HEK293 (cell line): ENCODE results near the gene STK36.

Experiments used
- CTCF ChIA-PET: fragments of 350-600 bp; formaldehyde crosslinking; extraction: SDS; loops from one replicate; lab custom pipeline; 2021; ENCODE audit warnings: antibody characterized with exemption; lab: Yijun Ruan, JAX
- POLR2A ChIA-PET: fragments of 300-600 bp; formaldehyde crosslinking; extraction: SDS; loops from one replicate; lab custom pipeline; 2020; ENCODE audit warnings: antibody characterized with exemption, inconsistent platforms; lab: Yijun Ruan, JAX
- H3K27ac ChIP-seq: fragments of 200-500 bp; sonication (Bioruptor generic); 2 replicates; pipeline ENCODE4 v1.5.1; 2014; ENCODE audit warnings: low read depth, low read length, control low read depth, inconsistent platforms; ENCODE audit errors: extremely low read depth
- H3K36me3 ChIP-seq, 2 experiments: fragments of 200-500 bp in 1 of 2; sonication (Bioruptor generic) in 1 of 2; 1 replicate in 1 of 2; 2 replicates in 1 of 2; pipeline ENCODE4 v1.5.1; 2014 to 2017; ENCODE audit warnings: inconsistent platforms in 2 of 2, low read length in 2 of 2; ENCODE audit not compliant: control insufficient read depth in 2 of 2, insufficient read depth in 1 of 2
- H3K4me1 ChIP-seq: fragments of 200-500 bp; sonication (Bioruptor generic); 2 replicates; pipeline ENCODE4 v1.5.1; 2014; ENCODE audit warnings: mild to moderate bottlenecking, low read length, inconsistent platforms; ENCODE audit not compliant: control insufficient read depth, insufficient read depth
- H3K4me3 ChIP-seq: 2 replicates; pipeline ENCODE4 v1.5.1; 2011; ENCODE audit warnings: low read depth, mild to moderate bottlenecking, control low read depth, low read length, moderate library complexity
- H3K9me3 ChIP-seq: fragments of 200-500 bp; sonication (Bioruptor generic); 2 replicates; pipeline ENCODE4 v1.5.1; 2014; ENCODE audit warnings: low read depth, low read length, inconsistent platforms; ENCODE audit not compliant: control insufficient read depth, insufficient read depth
- EGR2 ChIP-seq: fragments of 450-650 bp; formaldehyde crosslinking; IDR thresholded peaks from 2 replicates; pipeline ENCODE4 v1.5.1; 2016; ENCODE audit warnings: low read depth, missing biosample characterization, missing genetic modification characterization
- HOXD13 ChIP-seq: sonication (generic); formaldehyde crosslinking; IDR thresholded peaks from 2 replicates; pipeline ENCODE4 v1.8.0; 2022; ENCODE audit warnings: missing genetic modification reagents, borderline replicate concordance
- KLF1 ChIP-seq: fragments of 450-650 bp; formaldehyde crosslinking; IDR thresholded peaks from 2 replicates; pipeline ENCODE4 v1.5.1; 2016; ENCODE audit warnings: missing biosample characterization, missing genetic modification characterization
- KLF16 ChIP-seq: fragments of 450-650 bp; formaldehyde crosslinking; IDR thresholded peaks from 2 replicates; pipeline ENCODE4 v1.5.1; 2017; ENCODE audit warnings: missing biosample characterization, missing genetic modification characterization
- KLF8 ChIP-seq: fragments of 450-650 bp; formaldehyde crosslinking; IDR thresholded peaks from 2 replicates; pipeline ENCODE4 v1.5.1; 2016; ENCODE audit warnings: missing biosample characterization, missing genetic modification characterization
- PATZ1 ChIP-seq: fragments of 450-650 bp; formaldehyde crosslinking; IDR thresholded peaks from 2 replicates; pipeline ENCODE4 v1.5.1; 2016; ENCODE audit warnings: missing biosample characterization, missing genetic modification characterization
- PRDM10 ChIP-seq: fragments of 450-650 bp; formaldehyde crosslinking; IDR thresholded peaks from 2 replicates; pipeline ENCODE4 v1.5.1; 2016; ENCODE audit warnings: missing biosample characterization, missing genetic modification characterization
- SALL2 ChIP-seq: fragments of 450-650 bp; formaldehyde crosslinking; IDR thresholded peaks from 2 replicates; pipeline ENCODE4 v1.5.0; 2017; ENCODE audit warnings: missing biosample characterization, mild to moderate bottlenecking, missing genetic modification characterization, borderline replicate concordance
- YY2 ChIP-seq: fragments of 450-650 bp; formaldehyde crosslinking; IDR thresholded peaks from 2 replicates; pipeline ENCODE4 v1.5.1; 2016; ENCODE audit warnings: missing biosample characterization, missing genetic modification characterization
- ZEB2 ChIP-seq: fragments of 450-650 bp; formaldehyde crosslinking; IDR thresholded peaks from 2 replicates; pipeline ENCODE4 v1.5.1; 2016; ENCODE audit warnings: missing biosample characterization, missing genetic modification characterization
- ZFP3 ChIP-seq: fragments of 450-650 bp; formaldehyde crosslinking; IDR thresholded peaks from 2 replicates; pipeline ENCODE4 v1.5.1; 2016; ENCODE audit warnings: low read depth, missing biosample characterization, missing genetic modification characterization
- ZNF211 ChIP-seq: fragments of 450-650 bp; formaldehyde crosslinking; IDR thresholded peaks from 2 replicates; pipeline ENCODE4 v1.5.1; 2016; ENCODE audit warnings: low read depth, missing biosample characterization, missing genetic modification characterization
- ZNF24 ChIP-seq: fragments of 450-650 bp; formaldehyde crosslinking; IDR thresholded peaks from 2 replicates; pipeline ENCODE4 v1.5.1; 2016; ENCODE audit warnings: missing biosample characterization, missing genetic modification characterization
- ZNF335 ChIP-seq: fragments of 450-650 bp; formaldehyde crosslinking; conservative IDR thresholded peaks from 2 replicates; pipeline ENCODE4 v1.5.1; 2016; ENCODE audit warnings: missing biosample characterization, missing genetic modification characterization
- ZNF341 ChIP-seq: fragments of 450-650 bp; formaldehyde crosslinking; IDR thresholded peaks from 2 replicates; pipeline ENCODE4; 2016; ENCODE audit warnings: low read depth, missing biosample characterization, missing genetic modification characterization
- ZNF391 ChIP-seq: fragments of 450-650 bp; formaldehyde crosslinking; IDR thresholded peaks from 2 replicates; pipeline ENCODE4 v1.5.1; 2016; ENCODE audit warnings: low read depth, missing biosample characterization, missing genetic modification characterization, borderline replicate concordance
- ZNF449 ChIP-seq: fragments of 450-650 bp; formaldehyde crosslinking; IDR thresholded peaks from 2 replicates; pipeline ENCODE4 v1.5.1; 2017; ENCODE audit warnings: missing biosample characterization, mild to moderate bottlenecking, missing genetic modification characterization, moderate library complexity
- ZNF501 ChIP-seq: fragments of 450-650 bp; formaldehyde crosslinking; IDR thresholded peaks from 2 replicates; pipeline ENCODE4 v1.5.1; 2016; ENCODE audit warnings: missing biosample characterization, missing genetic modification characterization
- ZNF561 ChIP-seq: fragments of 450-650 bp; IDR thresholded peaks from 2 replicates; pipeline ENCODE4 v1.5.1; 2018; ENCODE audit warnings: missing biosample characterization, missing genetic modification characterization, borderline replicate concordance
- ZNF629 ChIP-seq: fragments of 450-650 bp; formaldehyde crosslinking; IDR thresholded peaks from 2 replicates; pipeline ENCODE4 v1.5.1; 2017; ENCODE audit warnings: missing biosample characterization, missing genetic modification characterization
- ZNF830 ChIP-seq: fragments of 450-650 bp; IDR thresholded peaks from 2 replicates; pipeline ENCODE4 v1.5.0; 2018; ENCODE audit warnings: missing biosample characterization, missing genetic modification characterization, low read depth, mild to moderate bottlenecking, moderate library complexity
- ZXDB ChIP-seq: fragments of 450-650 bp; formaldehyde crosslinking; IDR thresholded peaks from 2 replicates; pipeline ENCODE4 v1.5.1; 2016; ENCODE audit warnings: missing biosample characterization, missing genetic modification characterization
- TF ChIP-seq, protein P1 (sequence below): fragments of 450-650 bp; formaldehyde crosslinking; IDR thresholded peaks from 2 replicates; pipeline ENCODE4 v1.5.1; 2016; ENCODE audit warnings: missing biosample characterization, missing genetic modification characterization, borderline replicate concordance
- TF ChIP-seq, protein P2 (sequence below): fragments of 450-650 bp; formaldehyde crosslinking; IDR thresholded peaks from 2 replicates; pipeline ENCODE4 v1.5.1; 2016; ENCODE audit warnings: missing biosample characterization, missing genetic modification characterization

STK36 gene

GRCh38 chr2:218671654-218672566, at the start of gene STK36, which contains the start of gene RNF25:
STK36 (plus strand) TSS chr2:218672086; CDS start chr2:218672830, 744 bp downstream.
RNF25 (minus strand) TSS chr2:218672002; CDS start chr2:218671970, 32 bp downstream.
- no peaks in the 10 kb centered on the region for H3K4me1 ChIP-seq
- peak within 1 kb of the TSS; percentile 54 for H3K27ac ChIP-seq
- peaks cover 14 to 60% of the 10 kb centered on the region in 2 experiments for H3K36me3 ChIP-seq
- no peaks in the 10 kb centered on the region for H3K9me3 ChIP-seq
- POLR2A ChIA-PET: interaction anchor here (0.9 to 4.2 kb wide), 8 partner anchors 11 to 402 kb away, joined by 3 to 62 read pairs (median 4); partner anchors contain the start of genes AAMP, BCS1L, PLCD4 and PNKD
- H3K4me3 ChIP-seq: peak within 1 kb of the TSS; percentile 94
- CTCF ChIA-PET: interaction anchor here (0.6 to 3.9 kb wide), 14 partner anchors 12 to 614 kb away, joined by 3 to 26 read pairs (median 4); partner anchors contain the start of genes BCS1L and ZNF142
- TF ChIP-seq ZEB2 (tag by site-specific recombination): 0 out of 2 replicates have a peak, but pooled peaks have one; percentile 36
- peak; percentile 64 for TF ChIP-seq ZNF449 (tag by site-specific recombination)
- TF ChIP-seq KLF8 (tag by site-specific recombination): peak; percentile 42; the same call in 1 of the 2 replicates
- no peak for TF ChIP-seq ZNF561 (tag by site-specific recombination)
- TF ChIP-seq, protein P1, sequence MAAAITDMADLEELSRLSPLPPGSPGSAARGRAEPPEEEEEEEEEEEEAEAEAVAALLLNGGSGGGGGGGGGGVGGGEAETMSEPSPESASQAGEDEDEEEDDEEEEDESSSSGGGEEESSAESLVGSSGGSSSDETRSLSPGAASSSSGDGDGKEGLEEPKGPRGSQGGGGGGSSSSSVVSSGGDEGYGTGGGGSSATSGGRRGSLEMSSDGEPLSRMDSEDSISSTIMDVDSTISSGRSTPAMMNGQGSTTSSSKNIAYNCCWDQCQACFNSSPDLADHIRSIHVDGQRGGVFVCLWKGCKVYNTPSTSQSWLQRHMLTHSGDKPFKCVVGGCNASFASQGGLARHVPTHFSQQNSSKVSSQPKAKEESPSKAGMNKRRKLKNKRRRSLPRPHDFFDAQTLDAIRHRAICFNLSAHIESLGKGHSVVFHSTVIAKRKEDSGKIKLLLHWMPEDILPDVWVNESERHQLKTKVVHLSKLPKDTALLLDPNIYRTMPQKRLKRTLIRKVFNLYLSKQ (tag by site-specific recombination): no peak
- TF ChIP-seq, protein P2, sequence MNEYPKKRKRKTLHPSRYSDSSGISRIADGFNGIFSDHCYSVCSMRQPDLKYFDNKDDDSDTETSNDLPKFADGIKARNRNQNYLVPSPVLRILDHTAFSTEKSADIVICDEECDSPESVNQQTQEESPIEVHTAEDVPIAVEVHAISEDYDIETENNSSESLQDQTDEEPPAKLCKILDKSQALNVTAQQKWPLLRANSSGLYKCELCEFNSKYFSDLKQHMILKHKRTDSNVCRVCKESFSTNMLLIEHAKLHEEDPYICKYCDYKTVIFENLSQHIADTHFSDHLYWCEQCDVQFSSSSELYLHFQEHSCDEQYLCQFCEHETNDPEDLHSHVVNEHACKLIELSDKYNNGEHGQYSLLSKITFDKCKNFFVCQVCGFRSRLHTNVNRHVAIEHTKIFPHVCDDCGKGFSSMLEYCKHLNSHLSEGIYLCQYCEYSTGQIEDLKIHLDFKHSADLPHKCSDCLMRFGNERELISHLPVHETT: 0 out of 2 replicates have a peak, but pooled peaks have one; percentile 39
- no peak for TF ChIP-seq SALL2 (tag by site-specific recombination)
- TF ChIP-seq HOXD13 (CRISPR knock-in tag): 0 out of 2 replicates have a peak, but pooled peaks have one; percentile 8
- TF ChIP-seq KLF16 (tag by site-specific recombination): peak; percentile 21; the same call in 1 of the 2 replicates
- TF ChIP-seq ZNF24 (tag by site-specific recombination): peak; percentile 24; the same call in 1 of the 2 replicates
- no peak for TF ChIP-seq ZNF830 (tag by site-specific recombination)
- TF ChIP-seq ZNF391 (tag by site-specific recombination): 0 out of 2 replicates have a peak, but pooled peaks have one; percentile 50
- peak; percentile 68 for TF ChIP-seq ZXDB
- TF ChIP-seq ZNF501: peak; percentile 73
- TF ChIP-seq PATZ1 (tag by site-specific recombination): peak; percentile 69
- peak; percentile 100 for TF ChIP-seq ZNF335 (tag by site-specific recombination)
- TF ChIP-seq PRDM10 (tag by site-specific recombination): peak; percentile 96
- TF ChIP-seq ZNF211 (tag by site-specific recombination): no peak
- TF ChIP-seq ZFP3: no peak
- TF ChIP-seq ZNF629: 0 out of 2 replicates have a peak, but pooled peaks have one; percentile 32
- no peak for TF ChIP-seq KLF1 (tag by site-specific recombination)
- TF ChIP-seq ZNF341 (tag by site-specific recombination): peak; percentile 77
- peak; percentile 90 for TF ChIP-seq YY2 (tag by site-specific recombination)
- TF ChIP-seq EGR2: peak; percentile 30; the same call in 1 of the 2 replicates
